Panc1 (cell line): ENCODE results near the gene MAP3K14. TPM values are rescaled to one million over a fixed set of nuclear protein-coding genes. Genes with fewer than 3 reads are reported as not detected.

Source experiments
- ATAC-seq: fragments of 200-7000 bp; cut with Tn5 transposase; 2 replicates; pipeline ENCODE4 v1.9.1; 2020; ENCODE audit warnings: mild to moderate bottlenecking, moderate library complexity
- BruUV-seq: library from RNA; stranded (reverse); fragments of 400-500 nt; replicated peaks from 2 replicates; lab custom pipeline; 2021; lab: Mats Ljungman, UMichigan
- CTCF ChIA-PET: fragments of 300-600 bp; sonication (Branson Sonifier 250); formaldehyde crosslinking; loops from one replicate; lab custom pipeline; 2022; ENCODE audit warnings: antibody characterized with exemption; lab: Charles Lee
- POLR2A ChIA-PET: fragments of 300-600 bp; sonication (Branson Sonifier 250); formaldehyde crosslinking; loops from one replicate; lab custom pipeline; 2022; ENCODE audit warnings: antibody characterized with exemption; lab: Charles Lee
- DNase-seq: peaks from one replicate; pipeline ENCODE4 v3.0.0-alpha.2; 2010; ENCODE audit warnings: low read depth, low spot score
- H3K27ac ChIP-seq: 2 replicates; pipeline ENCODE4 v1.5.1; 2011; ENCODE audit warnings: mild to moderate bottlenecking, low read length, inconsistent platforms
- H3K27me3 ChIP-seq: fragments of 200-500 bp; sonication (Bioruptor generic); 2 replicates; pipeline ENCODE4 v1.6.0; 2014; ENCODE audit warnings: low read length, inconsistent platforms; ENCODE audit not compliant: control insufficient read depth, insufficient read depth
- H3K36me3 ChIP-seq: fragments of 200-500 bp; sonication (Bioruptor generic); 2 replicates; pipeline ENCODE4 v1.5.1; 2014; ENCODE audit warnings: inconsistent platforms, mild to moderate bottlenecking, low read length, moderate library complexity; ENCODE audit not compliant: control insufficient read depth, insufficient read depth
- H3K4me1 ChIP-seq: 2 replicates; pipeline ENCODE4 v1.5.1; 2011; ENCODE audit warnings: inconsistent platforms, mild to moderate bottlenecking, low read length, moderate library complexity; ENCODE audit not compliant: control insufficient read depth, insufficient read depth
- H3K4me3 ChIP-seq, 2 experiments: 2 replicates each; pipeline ENCODE4 v1.5.1; 2011 to 2012; ENCODE audit warnings: low read depth in 2 of 2, low read length in 2 of 2, mild to moderate bottlenecking in 2 of 2, inconsistent platforms in 1 of 2, moderate library complexity in 1 of 2
- H3K9me3 ChIP-seq: fragments of 200-500 bp; sonication (Bioruptor generic); 2 replicates; pipeline ENCODE4 v1.5.1; 2014; ENCODE audit warnings: low read depth, mild to moderate bottlenecking, inconsistent platforms, low read length, moderate library complexity; ENCODE audit not compliant: control insufficient read depth, insufficient read depth
- POLR2AphosphoS5 ChIP-seq: IDR thresholded peaks from 2 replicates; pipeline ENCODE4 v1.6.1; 2012; ENCODE audit warnings: mild to moderate bottlenecking, low read depth, low read length, moderate library complexity
- SIN3A ChIP-seq: IDR thresholded peaks from 2 replicates; pipeline ENCODE4 v1.6.1; 2012; ENCODE audit warnings: low read depth, mild to moderate bottlenecking, low read length, moderate library complexity, borderline replicate concordance; ENCODE audit not compliant: insufficient read depth
- TCF7L2 ChIP-seq: IDR thresholded peaks from 2 replicates; pipeline ENCODE4 v1.6.1; 2011; ENCODE audit warnings: mild to moderate bottlenecking, low read depth, low read length, inconsistent platforms
- in situ Hi-C: cut with HindIII; loops from 2 replicates; pipeline ENCODE4 v1.10.0; 2016; ENCODE audit warnings: low sequenced_read_pairs, low pct_unique_long_range_greater_than_20kb
- intact Hi-C: fragments of 100-400 bp; cut with micrococcal nuclease; formaldehyde crosslinking; loops from one replicate; pipeline ENCODE4 v1.10.0; 2022; ENCODE audit not compliant: unreplicated experiment
- total RNA-seq: library from RNA; stranded (reverse); gene quantifications from one replicate; pipeline ENCODE4 v1.2.1, GENCODE V29; 2021; ENCODE audit not compliant: unreplicated experiment
- TF ChIP-seq, protein P1 (sequence below), 2 experiments: IDR thresholded peaks; 2 replicates each; pipeline ENCODE4 v1.6.1; 2011 to 2012; ENCODE audit warnings: low read depth in 2 of 2, control low read depth in 1 of 2, low read length in 1 of 2, mild to moderate bottlenecking in 1 of 2, moderate library complexity in 1 of 2; ENCODE audit not compliant: insufficient read depth in 1 of 2
- TF ChIP-seq, protein P2 (sequence below): fragments of 450-650 bp; IDR thresholded peaks from 2 replicates; pipeline ENCODE4 v1.5.1; 2017; ENCODE audit warnings: mild to moderate bottlenecking

Gene MAP3K14
- total RNA-seq, 1 experiment from 2014 or later = 80.8 TPM

DNA sequence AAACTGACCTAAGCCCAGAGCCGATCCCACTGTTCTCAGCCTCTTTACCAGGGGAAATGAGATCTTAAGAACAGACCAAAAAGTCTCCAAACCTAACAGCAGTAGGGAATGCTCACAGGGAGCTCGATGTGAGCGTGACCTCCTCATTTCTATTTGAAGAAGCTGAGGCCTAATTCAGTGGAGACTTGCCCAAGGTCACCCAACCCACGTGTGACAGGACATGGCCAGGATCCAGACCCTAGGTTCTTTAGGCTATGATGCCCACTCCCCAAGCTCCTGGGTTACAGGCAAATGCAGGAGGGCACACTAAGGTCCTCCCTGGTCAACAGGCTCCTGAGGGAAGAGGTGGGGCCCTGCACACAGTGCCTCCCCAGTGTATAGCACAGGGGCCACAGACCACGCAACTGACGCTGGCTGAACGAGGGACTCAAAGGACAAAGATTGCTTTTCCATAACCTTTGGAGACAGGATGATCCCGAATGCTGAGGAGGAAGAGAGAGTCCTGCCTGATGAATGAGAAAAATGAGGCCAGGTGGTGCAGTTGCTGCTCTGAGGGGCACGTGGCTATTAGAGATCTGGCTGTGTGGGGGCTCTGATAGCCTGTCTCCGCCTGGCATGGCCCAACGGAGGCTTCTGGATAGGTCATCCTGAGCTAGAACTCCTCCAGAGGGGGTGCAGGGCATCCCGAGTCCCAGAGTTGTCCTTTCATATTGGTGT lies 24.0 kb downstream of the MAP3K14 start:
- CTCF ChIA-PET = interaction anchor here (0.7 kb wide), 1 partner anchor 109 kb away, joined by 3 read pairs; no protein-coding TSS in a partner anchor
- POLR2A ChIA-PET = interaction anchor here (0.7 kb wide), 1 partner anchor 18 kb away, joined by 3 read pairs; no protein-coding TSS in a partner anchor
- H3K4me1 ChIP-seq = peaks cover 91% of the 10 kb centered on the region
- no TSS peak for BruUV-seq
- peak; percentile 6 for ATAC-seq
- no peak overlapping the region for H3K4me3 ChIP-seq
- TF ChIP-seq, protein P1, sequence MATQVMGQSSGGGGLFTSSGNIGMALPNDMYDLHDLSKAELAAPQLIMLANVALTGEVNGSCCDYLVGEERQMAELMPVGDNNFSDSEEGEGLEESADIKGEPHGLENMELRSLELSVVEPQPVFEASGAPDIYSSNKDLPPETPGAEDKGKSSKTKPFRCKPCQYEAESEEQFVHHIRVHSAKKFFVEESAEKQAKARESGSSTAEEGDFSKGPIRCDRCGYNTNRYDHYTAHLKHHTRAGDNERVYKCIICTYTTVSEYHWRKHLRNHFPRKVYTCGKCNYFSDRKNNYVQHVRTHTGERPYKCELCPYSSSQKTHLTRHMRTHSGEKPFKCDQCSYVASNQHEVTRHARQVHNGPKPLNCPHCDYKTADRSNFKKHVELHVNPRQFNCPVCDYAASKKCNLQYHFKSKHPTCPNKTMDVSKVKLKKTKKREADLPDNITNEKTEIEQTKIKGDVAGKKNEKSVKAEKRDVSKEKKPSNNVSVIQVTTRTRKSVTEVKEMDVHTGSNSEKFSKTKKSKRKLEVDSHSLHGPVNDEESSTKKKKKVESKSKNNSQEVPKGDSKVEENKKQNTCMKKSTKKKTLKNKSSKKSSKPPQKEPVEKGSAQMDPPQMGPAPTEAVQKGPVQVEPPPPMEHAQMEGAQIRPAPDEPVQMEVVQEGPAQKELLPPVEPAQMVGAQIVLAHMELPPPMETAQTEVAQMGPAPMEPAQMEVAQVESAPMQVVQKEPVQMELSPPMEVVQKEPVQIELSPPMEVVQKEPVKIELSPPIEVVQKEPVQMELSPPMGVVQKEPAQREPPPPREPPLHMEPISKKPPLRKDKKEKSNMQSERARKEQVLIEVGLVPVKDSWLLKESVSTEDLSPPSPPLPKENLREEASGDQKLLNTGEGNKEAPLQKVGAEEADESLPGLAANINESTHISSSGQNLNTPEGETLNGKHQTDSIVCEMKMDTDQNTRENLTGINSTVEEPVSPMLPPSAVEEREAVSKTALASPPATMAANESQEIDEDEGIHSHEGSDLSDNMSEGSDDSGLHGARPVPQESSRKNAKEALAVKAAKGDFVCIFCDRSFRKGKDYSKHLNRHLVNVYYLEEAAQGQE (IDR thresholded peaks at IDR 0.05; ENCODE audit: insufficient read depth in 1 of 2, low read depth in 2 of 2, low read length in 1 of 2) = no peak
- TF ChIP-seq TCF7L2 (no peak), SIN3A (no peak), POLR2AphosphoS5 (no peak)
- TF ChIP-seq, protein P2, sequence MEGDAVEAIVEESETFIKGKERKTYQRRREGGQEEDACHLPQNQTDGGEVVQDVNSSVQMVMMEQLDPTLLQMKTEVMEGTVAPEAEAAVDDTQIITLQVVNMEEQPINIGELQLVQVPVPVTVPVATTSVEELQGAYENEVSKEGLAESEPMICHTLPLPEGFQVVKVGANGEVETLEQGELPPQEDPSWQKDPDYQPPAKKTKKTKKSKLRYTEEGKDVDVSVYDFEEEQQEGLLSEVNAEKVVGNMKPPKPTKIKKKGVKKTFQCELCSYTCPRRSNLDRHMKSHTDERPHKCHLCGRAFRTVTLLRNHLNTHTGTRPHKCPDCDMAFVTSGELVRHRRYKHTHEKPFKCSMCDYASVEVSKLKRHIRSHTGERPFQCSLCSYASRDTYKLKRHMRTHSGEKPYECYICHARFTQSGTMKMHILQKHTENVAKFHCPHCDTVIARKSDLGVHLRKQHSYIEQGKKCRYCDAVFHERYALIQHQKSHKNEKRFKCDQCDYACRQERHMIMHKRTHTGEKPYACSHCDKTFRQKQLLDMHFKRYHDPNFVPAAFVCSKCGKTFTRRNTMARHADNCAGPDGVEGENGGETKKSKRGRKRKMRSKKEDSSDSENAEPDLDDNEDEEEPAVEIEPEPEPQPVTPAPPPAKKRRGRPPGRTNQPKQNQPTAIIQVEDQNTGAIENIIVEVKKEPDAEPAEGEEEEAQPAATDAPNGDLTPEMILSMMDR = no peak
- intact Hi-C loops = no loop called here
- peak overlapping the region; percentile 93 for H3K27ac ChIP-seq
- H3K9me3 ChIP-seq = no peaks in the 10 kb centered on the region
- DNase-seq = no peak
- H3K27me3 ChIP-seq = no peaks in the 10 kb centered on the region
- H3K36me3 ChIP-seq = peaks cover 6% of the 10 kb centered on the region
- in situ Hi-C loops = no loop called here

DNA sequence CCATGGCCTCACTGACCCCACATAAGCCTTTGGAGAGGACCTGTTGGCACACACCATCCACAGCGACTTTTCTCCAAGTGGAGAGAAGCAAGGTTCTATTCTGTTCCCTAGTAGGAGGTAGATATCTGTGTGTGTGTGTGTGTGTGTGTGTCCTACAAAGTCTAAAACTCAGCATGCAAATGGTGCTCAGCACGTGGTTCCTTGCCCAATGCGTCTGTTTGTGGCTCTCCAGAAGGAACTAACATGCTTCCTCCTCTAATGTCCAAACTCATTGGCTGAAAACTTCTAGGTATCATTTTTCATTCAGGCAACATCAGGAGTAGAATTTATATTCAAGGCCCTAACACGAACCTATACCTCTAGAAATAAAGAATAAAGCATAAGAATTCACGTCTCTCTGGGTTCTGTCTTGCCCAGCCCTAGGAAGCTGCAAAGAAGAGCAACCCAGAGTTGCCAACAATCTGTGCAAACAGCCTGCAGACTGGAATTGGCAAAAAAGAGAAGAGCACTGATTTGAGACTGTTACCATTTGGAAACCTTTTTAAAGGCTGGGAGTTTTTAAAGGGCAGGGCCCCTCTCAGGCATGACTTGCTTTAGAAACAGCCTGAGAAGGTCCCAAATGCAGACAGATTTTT lies 25.5 kb downstream of the MAP3K14 start:
- H3K27ac ChIP-seq = peak overlapping the region; percentile 93
- no peak for ATAC-seq
- in situ Hi-C loops = no loop called here
- DNase-seq = no peak
- peaks cover 82% of the 10 kb centered on the region for H3K4me1 ChIP-seq
- intact Hi-C loops = no loop called here
- H3K27me3 ChIP-seq = no peaks in the 10 kb centered on the region
- H3K36me3 ChIP-seq = peaks cover 6% of the 10 kb centered on the region
- H3K4me3 ChIP-seq = no peak overlapping the region
- no peaks in the 10 kb centered on the region for H3K9me3 ChIP-seq
- ChIA-PET CTCF (no interaction called here), POLR2A (no interaction called here)
- TF ChIP-seq POLR2AphosphoS5 (no peak), SIN3A (no peak), TCF7L2 (no peak)
- TF ChIP-seq, protein P2 = no peak
- TF ChIP-seq, protein P1 (IDR thresholded peaks at IDR 0.05; ENCODE audit: insufficient read depth in 1 of 2, low read depth in 2 of 2, low read length in 1 of 2) = no peak
- no TSS peak for BruUV-seq
